Stimulated activated CD8-positive, alpha-beta memory T cell treated with anti-CD3 and anti-CD28 coated beads, Interleukin-15, amount 100 ng/mL, for 4 hours (primary cell): ENCODE data around the gene ISCA2.

Source experiments
- DNase-seq, 2 donors: peaks; one replicate each; pipeline ENCODE4 v3.0.0-alpha.2; 2020; ENCODE audit warnings: low read depth in 2 of 2

ISCA2 gene

GRCh38 chr14:74508292-74508731, 14.7 kb downstream of the ISCA2 start:
- no peak for DNase-seq

- DNase-seq = no peak
These were observed 15.4 kb downstream of the ISCA2 start for GRCh38 chr14:74508844-74509428.

GRCh38 chr14:74509587-74510222, 16.1 kb downstream of the ISCA2 start:
- DNase-seq = no peak

- DNase-seq = no peak
These were observed 16.8 kb downstream of the ISCA2 start for GRCh38 chr14:74510223-74510931.

GRCh38 chr14:74510959-74511409, 17.4 kb downstream of the ISCA2 start:
- DNase-seq = no peak

GRCh38 chr14:74511966-74512830, 18.6 kb downstream of the ISCA2 start:
- no peak for DNase-seq

GRCh38 chr14:74514471-74514941, 20.9 kb downstream of the ISCA2 start:
- no peak for DNase-seq

GRCh38 chr14:74515891-74516412, 22.4 kb downstream of the ISCA2 start:
- DNase-seq = no peak

- DNase-seq = no peak
These were observed 23.0 kb downstream of the ISCA2 start for GRCh38 chr14:74516451-74517160.

GRCh38 chr14:74517731-74518130, 24.2 kb downstream of the ISCA2 start:
- DNase-seq = no peak

- no peak for DNase-seq
These were observed 24.7 kb downstream of the ISCA2 start for GRCh38 chr14:74518221-74518620.

GRCh38 chr14:74519316-74520074, 25.9 kb downstream of the ISCA2 start:
- DNase-seq = no peak

- DNase-seq = no peak
These were observed 28.2 kb downstream of the ISCA2 start for GRCh38 chr14:74521756-74522155.

- no peak for DNase-seq
These were observed 29.2 kb downstream of the ISCA2 start for GRCh38 chr14:74522740-74523139.

- DNase-seq = no peak
These were observed 30.7 kb downstream of the ISCA2 start for GRCh38 chr14:74524076-74524811.

- no peak for DNase-seq
These were observed 31.2 kb downstream of the ISCA2 start for GRCh38 chr14:74524812-74525135.

- no peak for DNase-seq
These were observed 31.8 kb downstream of the ISCA2 start for GRCh38 chr14:74525361-74525851.

- no peak for DNase-seq
These were observed 33.5 kb downstream of the ISCA2 start for GRCh38 chr14:74526854-74527585.
